GM18505 (cell line): ENCODE measurements around the gene PTPRJ.

Experiments used
- ATAC-seq: cut with Tn5 transposase; IDR thresholded peaks from one replicate; pipeline ENCODE4 v1.9.1; 2021; ENCODE audit not compliant: unreplicated experiment
- POLR2A ChIP-seq: IDR thresholded peaks from 4 replicates; pipeline ENCODE4 v1.6.1; 2011; ENCODE audit warnings: borderline replicate concordance; ENCODE audit not compliant: insufficient read depth, insufficient read length; ENCODE audit errors: extremely low read depth

Gene PTPRJ

GRCh38 chr11:48037709-48038468 is 57.5 kb downstream of the PTPRJ start:
- TF ChIP-seq POLR2A, result no peak
- no peak for ATAC-seq

- no peak for ATAC-seq
- TF ChIP-seq POLR2A, result no peak
These were observed 60.6 kb downstream of the PTPRJ start for GRCh38 chr11:48040830-48041444.

GRCh38 chr11:48041877-48042695 is 61.7 kb downstream of the PTPRJ start:
- no peak for ATAC-seq
- no peak for TF ChIP-seq POLR2A

- peak; percentile 70 for ATAC-seq
- no peak for TF ChIP-seq POLR2A
These were observed 63.0 kb downstream of the PTPRJ start for GRCh38 chr11:48043111-48043990.

- ATAC-seq, result peak; percentile 14
- TF ChIP-seq POLR2A, result no peak
These were observed 63.7 kb downstream of the PTPRJ start for GRCh38 chr11:48043991-48044512.

GRCh38 chr11:48044577-48044976 is 64.2 kb downstream of the PTPRJ start:
- no peak for TF ChIP-seq POLR2A
- no peak for ATAC-seq

- ATAC-seq, result no peak
- no peak for TF ChIP-seq POLR2A
These were observed 65.2 kb downstream of the PTPRJ start for GRCh38 chr11:48045536-48045935.

GRCh38 chr11:48047616-48048015 is 67.3 kb downstream of the PTPRJ start:
- TF ChIP-seq POLR2A, result no peak
- no peak for ATAC-seq

- TF ChIP-seq POLR2A, result no peak
- no peak for ATAC-seq
These were observed 68.7 kb downstream of the PTPRJ start for GRCh38 chr11:48049036-48049435.

GRCh38 chr11:48050304-48050703 is 69.9 kb downstream of the PTPRJ start:
- TF ChIP-seq POLR2A, result no peak
- ATAC-seq, result no peak

GRCh38 chr11:48051217-48051830 is 71.0 kb downstream of the PTPRJ start:
- no peak for ATAC-seq
- TF ChIP-seq POLR2A, result no peak
